COLO829 (cell line): ENCODE data around the gene KATNB1.
"Not testable (repeated sequence)": the region's sequence is repeated elsewhere in the genome, so short reads cannot be mapped to it uniquely, and the experiment has no call there.

ENCODE experiments used
- DNase-seq: peaks from one replicate; pipeline ENCODE4 v3.0.0; 2012; ENCODE audit warnings: low spot score

The KATNB1 gene

DNA sequence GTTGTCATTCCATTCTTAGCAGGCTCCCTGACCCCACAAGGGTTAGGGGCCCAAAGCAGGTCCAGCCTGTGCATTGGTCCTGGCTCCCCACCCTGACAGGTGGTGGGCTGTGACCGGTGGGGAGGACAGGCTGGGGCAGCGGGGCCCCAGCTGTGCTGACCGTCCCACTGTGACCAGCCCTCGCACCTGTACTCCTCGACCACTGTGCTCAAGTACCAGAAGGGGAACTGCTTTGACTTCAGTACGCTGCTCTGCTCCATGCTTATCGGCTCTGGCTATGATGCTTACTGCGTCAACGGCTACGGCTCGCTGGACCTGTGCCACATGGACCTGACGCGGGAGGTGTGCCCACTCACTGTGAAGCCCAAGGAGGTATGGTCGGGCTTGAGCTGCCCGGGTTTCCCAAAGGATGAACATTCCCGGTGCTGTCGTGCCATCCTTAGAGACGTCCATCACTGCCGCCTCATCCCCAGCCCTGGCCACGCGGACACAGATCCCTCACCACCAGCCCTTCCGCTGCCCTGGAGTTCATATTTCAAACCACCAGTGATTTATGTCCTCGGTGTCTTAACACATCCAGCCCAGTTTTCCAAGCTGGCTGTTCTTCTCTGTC lies 33.7 kb upstream of the KATNB1 start:
- no peak for DNase-seq

DNA sequence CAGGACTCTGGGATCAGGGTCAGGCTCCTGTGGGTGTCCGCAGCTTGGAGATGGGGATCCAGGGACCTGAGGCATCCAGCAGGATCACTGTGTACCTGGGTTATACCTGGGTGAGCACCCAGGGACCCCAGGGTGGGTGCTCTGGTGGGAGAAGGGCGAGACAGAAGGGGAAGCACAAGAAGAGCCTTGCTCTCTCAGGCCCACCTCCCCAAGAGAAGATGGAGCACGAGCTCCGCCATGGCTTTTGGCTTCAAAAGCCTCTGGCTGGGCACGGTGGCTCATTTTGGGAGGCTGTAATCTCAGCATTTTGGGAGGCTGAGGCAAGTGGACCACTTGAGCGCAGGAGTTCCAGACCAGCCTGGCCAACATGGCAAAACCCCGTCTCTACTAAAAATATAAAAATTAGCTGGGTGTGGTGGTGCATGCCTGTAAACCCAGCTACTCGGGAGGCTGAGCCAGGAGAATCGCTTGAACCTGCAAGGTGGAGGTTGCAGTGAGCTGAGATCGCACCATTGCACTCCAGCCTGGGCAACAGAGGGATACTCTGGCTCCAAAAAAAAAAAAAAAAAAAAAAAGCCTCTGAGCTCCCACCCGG lies 32.1 kb upstream of the KATNB1 start:
- no peak for DNase-seq

GRCh38 chr16:57704011-57704904 lies 31.3 kb upstream of the KATNB1 start:
- no peak for DNase-seq

- no peak for DNase-seq
Observed at GRCh38 chr16:57704905-57705852, 30.4 kb upstream of the KATNB1 start.

- no peak for DNase-seq
Observed at GRCh38 chr16:57706717-57707116, 28.9 kb upstream of the KATNB1 start.

- DNase-seq: no peak
Observed at GRCh38 chr16:57707331-57707730, 28.2 kb upstream of the KATNB1 start.

- DNase-seq: no peak
Observed at GRCh38 chr16:57708168-57708567, 27.4 kb upstream of the KATNB1 start.

- no peak for DNase-seq
Observed at GRCh38 chr16:57709663-57710062, 25.9 kb upstream of the KATNB1 start.

GRCh38 chr16:57711346-57711745 lies 24.2 kb upstream of the KATNB1 start:
- no peak for DNase-seq

GRCh38 chr16:57711993-57712392 lies 23.6 kb upstream of the KATNB1 start:
- DNase-seq: no peak

- DNase-seq: not testable (repeated sequence)
Observed at GRCh38 chr16:57712569-57712968, 23.0 kb upstream of the KATNB1 start.

DNA sequence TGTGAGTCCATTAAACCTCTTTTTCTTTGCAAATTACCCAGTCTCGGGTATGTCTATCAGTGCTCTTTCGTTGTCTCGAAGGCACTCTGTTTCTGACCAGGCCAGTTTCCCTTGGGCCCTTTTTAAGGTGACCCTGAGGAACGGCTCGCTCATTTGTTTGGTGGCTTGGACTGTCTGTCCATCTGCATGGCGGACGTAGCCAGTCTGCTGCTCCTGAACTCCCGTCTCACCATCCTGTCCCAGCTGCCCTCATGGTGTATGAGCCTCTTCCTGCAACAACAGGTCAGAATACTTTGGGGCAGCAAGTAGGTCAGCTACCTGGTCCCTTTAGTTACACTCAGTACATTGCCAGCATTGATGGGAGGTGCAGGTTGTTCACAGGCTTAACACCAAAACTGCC lies 22.0 kb upstream of the KATNB1 start:
- DNase-seq: no peak

DNA sequence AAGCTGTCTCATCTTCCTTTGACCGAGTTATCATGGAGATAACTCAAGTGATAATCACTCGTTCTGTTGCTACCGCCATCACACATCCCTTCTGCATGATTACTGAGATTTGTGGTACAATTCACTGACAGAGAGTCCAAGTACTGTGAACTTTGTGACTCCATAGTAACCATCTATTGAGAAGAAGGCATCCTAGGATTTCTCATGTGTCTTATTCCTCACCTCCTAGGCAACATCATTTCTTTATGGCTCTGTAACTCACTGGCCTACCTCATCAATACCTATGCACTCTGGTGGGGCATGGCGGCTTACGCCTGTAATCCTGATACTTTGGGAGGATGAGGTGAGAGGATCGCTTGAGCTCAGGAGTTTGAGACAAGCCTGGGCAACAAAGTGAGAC lies 21.5 kb upstream of the KATNB1 start:
- DNase-seq: no peak

DNA sequence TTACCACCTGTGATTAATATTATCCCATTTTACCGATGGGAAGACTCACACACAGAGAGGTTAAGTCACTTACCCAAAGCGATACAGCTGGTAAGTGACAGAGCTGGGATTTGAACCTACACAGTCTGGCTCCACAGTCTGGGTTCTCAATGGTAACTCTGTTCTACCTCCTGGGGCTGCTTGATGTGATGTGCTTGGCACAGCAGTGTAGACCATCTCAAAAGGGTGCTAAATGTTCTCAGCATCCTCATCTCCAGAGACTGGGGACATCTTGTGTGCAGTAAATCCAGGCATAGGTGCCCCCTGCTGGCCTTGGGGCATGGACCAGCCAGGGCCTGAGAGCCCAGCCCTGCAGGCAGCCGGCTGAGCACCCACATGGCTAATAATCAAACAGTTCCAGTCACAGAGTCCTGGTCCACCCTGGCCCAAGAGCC lies 15.4 kb upstream of the KATNB1 start:
- DNase-seq: peak; percentile 16

DNA sequence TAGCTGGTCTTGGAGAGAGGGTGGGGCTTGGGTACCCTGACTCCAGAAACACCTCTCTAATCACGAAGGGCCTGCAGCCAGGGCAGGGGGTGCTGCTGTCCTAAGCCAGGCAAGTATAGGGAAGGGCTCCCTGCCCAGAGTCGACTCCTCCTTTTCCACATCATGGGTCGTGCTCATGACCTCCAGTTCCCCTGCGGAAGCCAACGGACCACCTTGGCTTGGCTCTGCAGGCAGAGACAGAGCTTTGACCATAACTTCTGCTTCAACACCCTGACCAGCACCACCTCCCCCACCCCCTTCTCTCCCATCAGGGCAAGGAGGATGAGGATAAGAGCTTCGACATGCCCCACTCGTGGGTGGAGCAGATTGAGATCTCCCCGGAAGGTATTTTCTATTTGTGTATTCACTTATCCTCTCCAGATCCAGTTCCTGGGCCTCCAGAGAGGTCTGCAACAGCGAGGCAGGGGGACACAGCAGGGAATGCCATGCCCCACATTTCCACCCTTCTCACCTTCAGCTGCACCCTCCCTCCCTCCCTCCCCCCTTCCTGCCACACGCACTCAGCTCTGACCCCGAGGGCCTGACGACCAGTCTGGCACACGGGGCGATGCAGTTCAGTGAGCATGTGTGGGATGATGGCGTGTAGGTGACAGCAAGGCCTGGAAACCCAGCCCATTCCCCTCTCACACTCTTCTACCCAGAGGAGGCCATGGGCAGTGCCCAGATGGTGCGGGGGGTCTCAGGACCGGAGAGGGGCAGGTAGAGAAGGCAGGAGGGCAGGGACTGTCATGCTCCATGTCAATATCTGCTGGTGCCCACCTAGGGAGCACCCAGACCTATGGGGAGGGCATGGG lies 14.0 kb upstream of the KATNB1 start:
- no peak for DNase-seq

GRCh38 chr16:57722210-57722499 lies 13.4 kb upstream of the KATNB1 start:
- no peak for DNase-seq

DNA sequence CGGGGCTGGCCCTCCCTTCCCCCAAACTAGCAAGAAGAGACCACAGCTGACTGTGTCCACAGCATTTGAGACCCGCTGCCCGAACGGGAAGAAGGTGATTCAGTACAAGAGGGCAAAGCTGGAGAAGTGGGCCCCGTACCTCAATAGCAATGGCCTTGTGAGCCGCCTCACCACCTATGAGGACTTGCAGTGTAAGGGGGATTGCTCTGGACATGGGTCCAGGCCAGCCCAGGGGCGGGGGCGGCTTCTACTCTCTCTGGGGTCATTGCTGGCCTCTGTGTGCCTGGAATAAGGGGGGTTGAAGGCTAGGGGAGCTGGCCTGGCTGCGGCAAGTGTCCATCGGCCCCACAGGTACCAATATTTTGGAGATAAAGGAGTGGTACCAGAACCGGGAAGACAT lies 12.9 kb upstream of the KATNB1 start:
- no peak for DNase-seq

DNA sequence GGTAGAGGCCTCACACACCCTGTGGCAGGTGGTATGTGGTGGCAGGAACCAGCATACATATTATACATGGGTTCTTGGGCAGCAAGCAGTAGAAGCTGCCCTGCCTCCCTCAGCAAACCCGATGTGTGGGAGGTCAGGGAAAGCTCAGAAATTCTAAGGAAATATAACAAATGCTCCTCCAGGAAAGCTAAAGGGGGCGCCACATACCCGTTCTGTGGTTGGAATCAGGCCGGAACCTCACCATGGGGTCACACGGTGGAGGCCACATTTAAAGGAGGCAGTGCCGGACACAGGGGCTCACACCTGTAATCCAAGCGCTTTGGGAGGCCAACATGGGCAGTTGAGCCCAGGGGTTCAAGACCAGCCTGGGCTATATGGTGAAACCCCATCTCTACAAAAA lies 12.4 kb upstream of the KATNB1 start:
- DNase-seq: no peak

GRCh38 chr16:57724531-57724930 lies 11.0 kb upstream of the KATNB1 start:
- no peak for DNase-seq

GRCh38 chr16:57725151-57725550 lies 10.4 kb upstream of the KATNB1 start:
- DNase-seq: no peak

GRCh38 chr16:57725554-57725953 lies 10.0 kb upstream of the KATNB1 start:
- no peak for DNase-seq
